Neutrophil (primary cell): ENCODE data around the gene OSBPL8.

Experiments used
- H3K27ac ChIP-seq: fragments of 200-600 bp; sonication (generic); 2 replicates; pipeline ENCODE4 v1.5.1; 2016; ENCODE audit warnings: mild to moderate bottlenecking, moderate library complexity
- H3K27me3 ChIP-seq: fragments of 200-600 bp; sonication (generic); 2 replicates; pipeline ENCODE4 v1.6.0; 2016; ENCODE audit warnings: mild to moderate bottlenecking
- H3K36me3 ChIP-seq: fragments of 200-600 bp; sonication (generic); 2 replicates; pipeline ENCODE4 v1.5.1; 2017
- H3K4me1 ChIP-seq, 2 experiments: fragments of 200-600 bp in 1 of 2; sonication (generic) in 1 of 2; 1 replicate in 1 of 2; 2 replicates in 1 of 2; pipeline versions ENCODE4 v1.5.1 to v1.6.1; 2013 to 2016; ENCODE audit warnings: low read depth in 1 of 2, low read length in 1 of 2, mild to moderate bottlenecking in 1 of 2, moderate library complexity in 1 of 2; ENCODE audit not compliant: control insufficient read depth in 1 of 2, insufficient read depth in 1 of 2
- H3K4me3 ChIP-seq, 2 experiments: fragments of 200-600 bp in 1 of 2; sonication (generic) in 1 of 2; 1 replicate in 1 of 2; 2 replicates in 1 of 2; pipeline ENCODE4 v1.5.1; 2013 to 2016; ENCODE audit warnings: low read depth in 1 of 2, low read length in 1 of 2, mild to moderate bottlenecking in 1 of 2, moderate library complexity in 1 of 2
- H3K9me3 ChIP-seq: fragments of 200-600 bp; sonication (generic); 2 replicates; pipeline ENCODE4 v1.5.1; 2016
- TF ChIP-seq, protein P1 (sequence below): fragments of 200-600 bp; sonication (generic); IDR thresholded peaks from 2 replicates; pipeline ENCODE4 v1.5.1; 2016; ENCODE audit warnings: antibody characterized with exemption

OSBPL8 gene

DNA sequence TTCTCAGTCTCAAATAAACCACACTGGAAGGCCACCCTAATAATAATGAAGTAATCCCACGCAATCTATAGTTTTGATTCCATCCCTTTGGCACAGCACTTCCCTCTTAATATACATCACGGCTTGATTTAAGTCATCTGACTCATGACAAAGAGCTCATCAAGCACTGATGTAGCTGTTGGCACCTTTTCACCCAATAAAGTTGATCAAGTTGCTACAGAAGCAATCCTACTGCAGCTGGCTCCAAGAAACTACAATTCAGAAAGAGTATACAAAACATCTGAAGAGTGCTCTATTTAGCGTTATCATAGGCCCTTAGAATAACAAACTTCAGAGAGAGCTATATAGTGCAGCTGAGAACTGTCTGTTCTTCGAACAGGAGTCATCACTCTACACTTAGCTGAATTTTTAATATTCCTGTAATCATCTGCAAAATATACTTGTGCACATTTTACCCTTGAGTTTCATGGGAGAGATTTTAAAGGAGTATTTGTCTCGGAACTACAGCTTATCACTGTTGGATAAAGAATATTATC is 94.9 kb downstream of the OSBPL8 start:
- Histone ChIP-seq H3K9me3 (no peaks in the 10 kb centered on the region), H3K27me3 (no peaks in the 10 kb centered on the region), H3K4me1 (no peaks in the 10 kb centered on the region), H3K27ac (no peak overlapping the region), H3K4me3 (no peak overlapping the region), H3K36me3 (peaks cover 7% of the 10 kb centered on the region)
- TF ChIP-seq, protein P1, sequence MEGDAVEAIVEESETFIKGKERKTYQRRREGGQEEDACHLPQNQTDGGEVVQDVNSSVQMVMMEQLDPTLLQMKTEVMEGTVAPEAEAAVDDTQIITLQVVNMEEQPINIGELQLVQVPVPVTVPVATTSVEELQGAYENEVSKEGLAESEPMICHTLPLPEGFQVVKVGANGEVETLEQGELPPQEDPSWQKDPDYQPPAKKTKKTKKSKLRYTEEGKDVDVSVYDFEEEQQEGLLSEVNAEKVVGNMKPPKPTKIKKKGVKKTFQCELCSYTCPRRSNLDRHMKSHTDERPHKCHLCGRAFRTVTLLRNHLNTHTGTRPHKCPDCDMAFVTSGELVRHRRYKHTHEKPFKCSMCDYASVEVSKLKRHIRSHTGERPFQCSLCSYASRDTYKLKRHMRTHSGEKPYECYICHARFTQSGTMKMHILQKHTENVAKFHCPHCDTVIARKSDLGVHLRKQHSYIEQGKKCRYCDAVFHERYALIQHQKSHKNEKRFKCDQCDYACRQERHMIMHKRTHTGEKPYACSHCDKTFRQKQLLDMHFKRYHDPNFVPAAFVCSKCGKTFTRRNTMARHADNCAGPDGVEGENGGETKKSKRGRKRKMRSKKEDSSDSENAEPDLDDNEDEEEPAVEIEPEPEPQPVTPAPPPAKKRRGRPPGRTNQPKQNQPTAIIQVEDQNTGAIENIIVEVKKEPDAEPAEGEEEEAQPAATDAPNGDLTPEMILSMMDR, result no peak

- no peaks in the 10 kb centered on the region for H3K4me1 ChIP-seq
- no peak overlapping the region for H3K4me3 ChIP-seq
- TF ChIP-seq, protein P1, result no peak
- no peaks in the 10 kb centered on the region for H3K9me3 ChIP-seq
- peaks cover 7% of the 10 kb centered on the region for H3K36me3 ChIP-seq
- H3K27me3 ChIP-seq, result no peaks in the 10 kb centered on the region
- no peak overlapping the region for H3K27ac ChIP-seq
These were observed 96.8 kb downstream of the OSBPL8 start for GRCh38 chr12:76462668-76463224.

GRCh38 chr12:76460807-76461206 is 98.8 kb downstream of the OSBPL8 start:
- Histone ChIP-seq H3K27ac (peak overlapping the region; percentile 54), H3K9me3 (no peaks in the 10 kb centered on the region), H3K4me3 (no peak overlapping the region), H3K27me3 (no peaks in the 10 kb centered on the region), H3K4me1 (peaks cover 6 to 8% of the 10 kb centered on the region in 2 experiments), H3K36me3 (peaks cover 7% of the 10 kb centered on the region)
- TF ChIP-seq, protein P1, result no peak

DNA sequence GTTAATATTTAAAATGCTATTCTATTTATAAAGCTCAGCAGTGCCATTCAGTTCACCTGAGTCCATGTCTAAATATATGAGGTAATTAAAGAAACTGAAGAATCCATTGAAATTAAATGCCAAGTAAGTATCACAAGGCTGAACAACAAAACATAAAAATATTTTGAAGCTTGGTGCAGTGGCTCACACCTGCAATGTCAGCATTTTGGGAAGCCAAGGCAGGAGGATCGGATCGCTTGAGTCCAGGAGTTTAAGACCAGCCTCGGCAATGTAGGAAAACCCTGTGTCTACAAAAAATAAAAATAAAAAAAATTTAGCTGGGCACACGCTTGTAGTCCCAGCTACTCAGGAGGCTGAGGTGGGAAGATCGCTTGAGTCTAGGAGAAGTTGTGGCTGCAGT is 101.8 kb downstream of the OSBPL8 start:
- Histone ChIP-seq H3K4me1 (peaks cover 6 to 8% of the 10 kb centered on the region in 2 experiments), H3K27me3 (no peaks in the 10 kb centered on the region), H3K27ac (no peak overlapping the region), H3K4me3 (no peak overlapping the region), H3K36me3 (no peaks in the 10 kb centered on the region), H3K9me3 (no peaks in the 10 kb centered on the region)
- TF ChIP-seq, protein P1, result no peak

GRCh38 chr12:76457010-76457409 is 102.6 kb downstream of the OSBPL8 start:
- TF ChIP-seq, protein P1, result no peak
- no peak overlapping the region for H3K4me3 ChIP-seq
- H3K9me3 ChIP-seq, result no peaks in the 10 kb centered on the region
- peaks cover 6 to 8% of the 10 kb centered on the region in 2 experiments for H3K4me1 ChIP-seq
- H3K27me3 ChIP-seq, result no peaks in the 10 kb centered on the region
- H3K36me3 ChIP-seq, result no peaks in the 10 kb centered on the region
- H3K27ac ChIP-seq, result peak overlapping the region; percentile 21
